ENCODE results near the gene DHFR. TPM values are rescaled to one million over a fixed set of nuclear protein-coding genes. Genes with fewer than 3 reads are reported as not detected.

The DHFR gene
- total RNA-seq, 1 donor from 2014 or later: 14.4 TPM

- Histone ChIP-seq H3K27me3 (ENCODE audit: insufficient read depth, low read length) (no peaks in the 10 kb centered on the region), H3K79me2 (ENCODE audit: insufficient read depth, low read length) (no peaks in the 10 kb centered on the region), H3K9ac (ENCODE audit: low read length) (no peak overlapping the region), H2AFZ (ENCODE audit: low read depth, low read length) (no peak overlapping the region), H3K4me1 (ENCODE audit: insufficient read depth, low read length) (no peaks in the 10 kb centered on the region), H3K4me3 (ENCODE audit: insufficient read depth, low read depth, low read length) (no peak overlapping the region), H3K4me2 (ENCODE audit: low read length) (no peak overlapping the region), H3K36me3 (ENCODE audit: insufficient read depth, low read length) (no peaks in the 10 kb centered on the region), H4K20me1 (ENCODE audit: insufficient read depth, low read length) (no peaks in the 10 kb centered on the region), H3K9me3 (ENCODE audit: insufficient read depth, low read depth, low read length) (no peaks in the 10 kb centered on the region), H3K27ac (ENCODE audit: low read depth, low read length) (no peak overlapping the region)
- Mint-ChIP-seq H3K4me1 (ENCODE audit: low read depth, unreplicated experiment) (no peaks in the 10 kb centered on the region), H3K36me3 (ENCODE audit: low read depth, unreplicated experiment) (no peaks in the 10 kb centered on the region), H3K27ac (ENCODE audit: unreplicated experiment) (no peak overlapping the region), H3K4me3 (ENCODE audit: unreplicated experiment) (no peak overlapping the region), H3K9me3 (ENCODE audit: unreplicated experiment) (peaks cover 2% of the 10 kb centered on the region), H3K27me3 (ENCODE audit: low read depth, unreplicated experiment) (peaks cover 1% of the 10 kb centered on the region)
- TF ChIP-seq CTCF (IDR thresholded peaks at IDR 0.05; ENCODE audit: insufficient read depth, low read depth, low read length) (no peak), EZH2 (IDR thresholded peaks at IDR 0.05; ENCODE audit: insufficient read depth, low read length) (no peak)
- FAIRE-seq (no peak), DNase-seq (ENCODE audit: low read depth) (no peak)
These were observed 57.3 kb downstream of the DHFR start for GRCh38 chr5:80597500-80597899.

GRCh38 chr5:80594810-80595209 is 60.0 kb downstream of the DHFR start:
- H3K27ac ChIP-seq (ENCODE audit: low read depth, low read length): no peak overlapping the region
- no peaks in the 10 kb centered on the region for H3K36me3 ChIP-seq (ENCODE audit: insufficient read depth, low read length)
- H3K9me3 ChIP-seq (ENCODE audit: insufficient read depth, low read depth, low read length): no peaks in the 10 kb centered on the region
- H3K36me3 Mint-ChIP-seq (ENCODE audit: low read depth, unreplicated experiment): no peaks in the 10 kb centered on the region
- H3K27me3 Mint-ChIP-seq (ENCODE audit: low read depth, unreplicated experiment): no peaks in the 10 kb centered on the region
- FAIRE-seq: no peak
- no peak overlapping the region for H3K9ac ChIP-seq (ENCODE audit: low read length)
- no peak for TF ChIP-seq CTCF (IDR thresholded peaks at IDR 0.05; ENCODE audit: insufficient read depth, low read depth, low read length)
- TF ChIP-seq EZH2 (IDR thresholded peaks at IDR 0.05; ENCODE audit: insufficient read depth, low read length): no peak
- H3K9me3 Mint-ChIP-seq (ENCODE audit: unreplicated experiment): no peaks in the 10 kb centered on the region
- H3K4me2 ChIP-seq (ENCODE audit: low read length): no peak overlapping the region
- H3K4me3 Mint-ChIP-seq (ENCODE audit: unreplicated experiment): no peak overlapping the region
- H3K4me1 Mint-ChIP-seq (ENCODE audit: low read depth, unreplicated experiment): no peaks in the 10 kb centered on the region
- H3K4me1 ChIP-seq (ENCODE audit: insufficient read depth, low read length): no peaks in the 10 kb centered on the region
- H3K27me3 ChIP-seq (ENCODE audit: insufficient read depth, low read length): no peaks in the 10 kb centered on the region
- no peaks in the 10 kb centered on the region for H3K79me2 ChIP-seq (ENCODE audit: insufficient read depth, low read length)
- DNase-seq (ENCODE audit: low read depth): no peak
- no peak overlapping the region for H3K27ac Mint-ChIP-seq (ENCODE audit: unreplicated experiment)
- no peaks in the 10 kb centered on the region for H4K20me1 ChIP-seq (ENCODE audit: insufficient read depth, low read length)
- H2AFZ ChIP-seq (ENCODE audit: low read depth, low read length): no peak overlapping the region
- no peak overlapping the region for H3K4me3 ChIP-seq (ENCODE audit: insufficient read depth, low read depth, low read length)

- no peak overlapping the region for H3K4me3 ChIP-seq (ENCODE audit: insufficient read depth, low read depth, low read length)
- no peak overlapping the region for H3K27ac Mint-ChIP-seq (ENCODE audit: unreplicated experiment)
- no peak overlapping the region for H3K27ac ChIP-seq (ENCODE audit: low read depth, low read length)
- TF ChIP-seq CTCF (IDR thresholded peaks at IDR 0.05; ENCODE audit: insufficient read depth, low read depth, low read length) (no peak), EZH2 (IDR thresholded peaks at IDR 0.05; ENCODE audit: insufficient read depth, low read length) (no peak)
- no peak for DNase-seq (ENCODE audit: low read depth)
- H3K9me3 Mint-ChIP-seq (ENCODE audit: unreplicated experiment): no peaks in the 10 kb centered on the region
- no peaks in the 10 kb centered on the region for H4K20me1 ChIP-seq (ENCODE audit: insufficient read depth, low read length)
- H2AFZ ChIP-seq (ENCODE audit: low read depth, low read length): no peak overlapping the region
- H3K27me3 ChIP-seq (ENCODE audit: insufficient read depth, low read length): no peaks in the 10 kb centered on the region
- H3K9me3 ChIP-seq (ENCODE audit: insufficient read depth, low read depth, low read length): no peaks in the 10 kb centered on the region
- no peaks in the 10 kb centered on the region for H3K27me3 Mint-ChIP-seq (ENCODE audit: low read depth, unreplicated experiment)
- no peaks in the 10 kb centered on the region for H3K4me1 ChIP-seq (ENCODE audit: insufficient read depth, low read length)
- H3K4me3 Mint-ChIP-seq (ENCODE audit: unreplicated experiment): no peak overlapping the region
- no peak for FAIRE-seq
- no peaks in the 10 kb centered on the region for H3K36me3 Mint-ChIP-seq (ENCODE audit: low read depth, unreplicated experiment)
- H3K79me2 ChIP-seq (ENCODE audit: insufficient read depth, low read length): no peaks in the 10 kb centered on the region
- no peak overlapping the region for H3K4me2 ChIP-seq (ENCODE audit: low read length)
- H3K4me1 Mint-ChIP-seq (ENCODE audit: low read depth, unreplicated experiment): no peaks in the 10 kb centered on the region
- H3K9ac ChIP-seq (ENCODE audit: low read length): no peak overlapping the region
- H3K36me3 ChIP-seq (ENCODE audit: insufficient read depth, low read length): no peaks in the 10 kb centered on the region
These were observed 62.0 kb downstream of the DHFR start for GRCh38 chr5:80592761-80593160.

Data from astrocyte (in vitro differentiated cells and primary cell).